ENCODE data around the gene EIF4E3. TPM values are rescaled to one million over a fixed set of nuclear protein-coding genes. Genes with fewer than 3 reads are reported as not detected.

Gene EIF4E3
- total and polyA plus RNA-seq, 2 donors (not counting 1 experiment from before 2014, with no cell fraction given) = 1.00 to 5.0 TPM

DNA sequence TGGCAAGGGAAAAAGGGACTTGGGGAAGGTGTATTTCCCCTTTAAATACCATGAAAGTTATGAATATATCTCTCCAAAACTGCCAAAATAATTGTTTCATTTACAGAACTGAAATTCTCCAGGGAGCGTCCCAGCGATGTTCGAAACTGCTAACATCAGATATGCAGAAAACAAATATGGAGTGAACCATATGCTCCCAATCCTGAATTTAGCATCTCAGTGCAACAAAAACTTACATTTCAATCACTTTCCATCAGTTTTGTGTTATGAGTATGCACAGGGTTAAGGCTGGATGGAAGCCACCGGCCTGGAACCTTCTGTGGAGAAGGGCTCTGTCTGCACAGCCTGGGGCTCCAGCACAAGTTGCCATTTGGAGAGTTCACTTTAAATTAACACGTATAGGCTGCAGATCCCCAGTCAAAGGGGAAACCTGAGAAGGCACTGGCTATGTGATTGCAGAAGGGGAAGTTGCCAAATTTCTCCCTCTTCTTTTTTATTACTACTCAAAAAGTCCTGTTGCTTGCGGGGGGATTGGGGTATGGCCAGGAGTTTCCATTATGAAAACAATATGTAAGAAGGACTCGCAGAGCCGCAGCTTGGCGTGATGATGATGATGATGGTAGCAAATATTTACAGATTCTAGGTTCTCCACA, 84.7 kb downstream of the EIF4E3 start:
- TF ChIP-seq, protein P1, sequence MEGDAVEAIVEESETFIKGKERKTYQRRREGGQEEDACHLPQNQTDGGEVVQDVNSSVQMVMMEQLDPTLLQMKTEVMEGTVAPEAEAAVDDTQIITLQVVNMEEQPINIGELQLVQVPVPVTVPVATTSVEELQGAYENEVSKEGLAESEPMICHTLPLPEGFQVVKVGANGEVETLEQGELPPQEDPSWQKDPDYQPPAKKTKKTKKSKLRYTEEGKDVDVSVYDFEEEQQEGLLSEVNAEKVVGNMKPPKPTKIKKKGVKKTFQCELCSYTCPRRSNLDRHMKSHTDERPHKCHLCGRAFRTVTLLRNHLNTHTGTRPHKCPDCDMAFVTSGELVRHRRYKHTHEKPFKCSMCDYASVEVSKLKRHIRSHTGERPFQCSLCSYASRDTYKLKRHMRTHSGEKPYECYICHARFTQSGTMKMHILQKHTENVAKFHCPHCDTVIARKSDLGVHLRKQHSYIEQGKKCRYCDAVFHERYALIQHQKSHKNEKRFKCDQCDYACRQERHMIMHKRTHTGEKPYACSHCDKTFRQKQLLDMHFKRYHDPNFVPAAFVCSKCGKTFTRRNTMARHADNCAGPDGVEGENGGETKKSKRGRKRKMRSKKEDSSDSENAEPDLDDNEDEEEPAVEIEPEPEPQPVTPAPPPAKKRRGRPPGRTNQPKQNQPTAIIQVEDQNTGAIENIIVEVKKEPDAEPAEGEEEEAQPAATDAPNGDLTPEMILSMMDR (IDR thresholded peaks at IDR 0.05) = no peak
- no peak for TF ChIP-seq EZH2 (IDR thresholded peaks at IDR 0.05; ENCODE audit: borderline replicate concordance, insufficient read depth, low read depth, low read length, poor library complexity, severe bottlenecking)
- no peak for DNase-seq
- Histone ChIP-seq H3K4me2 (replicated peaks; ENCODE audit: low read depth, low read length, poor library complexity, severe bottlenecking) (no peak overlapping the region), H3K27ac (ENCODE audit: low read length in 2 of 2) (no peak overlapping the region), H3K4me3 (ENCODE audit: control extremely low read depth in 1 of 5, extremely low read depth in 1 of 5, insufficient read depth in 1 of 5, low read depth in 2 of 5, low read length in 4 of 5) (no peak overlapping the region), H2AFZ (ENCODE audit: insufficient read depth, low read depth, low read length, poor library complexity, severe bottlenecking) (no peak overlapping the region), H3K9ac (ENCODE audit: low read length) (no peak overlapping the region), H3K79me2 (ENCODE audit: control insufficient read depth, insufficient read depth, low read length) (no peaks in the 10 kb centered on the region), H4K20me1 (ENCODE audit: control insufficient read depth, insufficient read depth, low read length, poor library complexity, severe bottlenecking) (no peaks in the 10 kb centered on the region), H3K27me3 (replicated peaks in 1 of 4; ENCODE audit: control extremely low read depth in 1 of 4, control insufficient read depth in 3 of 4, insufficient read depth in 4 of 4, low read length in 3 of 4) (peaks cover 0 to 3% (median 0%) of the 10 kb centered on the region in 4 experiments), H3K9me3 (ENCODE audit: control extremely low read depth in 1 of 3, control insufficient read depth in 2 of 3, insufficient read depth in 1 of 3, low read length in 2 of 3) (no peaks in the 10 kb centered on the region), H3K36me3 (replicated peaks in 1 of 2; ENCODE audit: control extremely low read depth in 1 of 2, control insufficient read depth in 1 of 2, extremely low read depth in 1 of 2, insufficient read depth in 2 of 2, low read length in 1 of 2) (no peaks in the 10 kb centered on the region), H3K4me1 (ENCODE audit: control insufficient read depth in 2 of 2, insufficient read depth in 2 of 2, low read length in 2 of 2) (no peaks in the 10 kb centered on the region)
- Mint-ChIP-seq H3K27me3 (peaks cover 15% of the 10 kb centered on the region), H3K27ac (no peak overlapping the region), H3K9me3 (ENCODE audit: insufficient read depth) (no peaks in the 10 kb centered on the region), H3K4me3 (no peak overlapping the region), H3K4me1 (no peaks in the 10 kb centered on the region)
- POLR2A ChIA-PET = no interaction called here
- WGBS (ENCODE audit: insufficient coverage) = no CpG with 5 or more reads among the region's 9 CpGs
- intact Hi-C loops (cut with micrococcal nuclease) = no loop called here
- CTCF ChIA-PET = no interaction called here
- no peak for ATAC-seq (ENCODE audit: low read depth)

DNA sequence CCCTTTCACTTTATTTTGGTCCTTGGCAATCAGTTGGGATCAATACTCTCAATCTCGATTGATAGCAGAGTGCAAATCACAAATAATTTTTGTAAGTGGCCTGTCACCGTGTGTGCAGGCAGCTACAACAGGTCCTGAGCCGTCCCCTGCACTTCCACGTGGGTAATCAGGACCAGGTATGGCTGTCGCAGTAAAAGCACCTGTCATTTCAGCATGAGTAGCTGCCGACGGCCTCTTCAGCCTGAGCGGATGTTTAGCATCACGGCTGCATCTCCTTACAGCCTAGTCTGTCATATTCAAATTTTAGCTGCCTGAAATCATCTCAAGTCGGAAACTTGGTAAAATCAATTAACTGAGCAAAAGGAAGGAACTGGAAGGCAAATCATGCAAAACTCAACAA, 88.7 kb downstream of the EIF4E3 start:
- H3K4me3 ChIP-seq (ENCODE audit: control extremely low read depth in 1 of 5, extremely low read depth in 1 of 5, insufficient read depth in 1 of 5, low read depth in 2 of 5, low read length in 4 of 5) = no peak overlapping the region
- Mint-ChIP-seq H3K27ac (no peak overlapping the region), H3K4me1 (no peaks in the 10 kb centered on the region), H3K9me3 (ENCODE audit: insufficient read depth) (no peaks in the 10 kb centered on the region), H3K4me3 (no peak overlapping the region), H3K27me3 (peaks cover 5% of the 10 kb centered on the region)
- H3K27me3 ChIP-seq (replicated peaks in 1 of 4; ENCODE audit: control extremely low read depth in 1 of 4, control insufficient read depth in 3 of 4, insufficient read depth in 4 of 4, low read length in 3 of 4) = peaks cover 0 to 3% (median 0%) of the 10 kb centered on the region in 4 experiments
- H4K20me1 ChIP-seq (ENCODE audit: control insufficient read depth, insufficient read depth, low read length, poor library complexity, severe bottlenecking) = no peaks in the 10 kb centered on the region
- TF ChIP-seq, protein P1 (IDR thresholded peaks at IDR 0.05) = no peak
- TF ChIP-seq EZH2 (IDR thresholded peaks at IDR 0.05; ENCODE audit: borderline replicate concordance, insufficient read depth, low read depth, low read length, poor library complexity, severe bottlenecking) = no peak
- H3K4me1 ChIP-seq (ENCODE audit: control insufficient read depth in 2 of 2, insufficient read depth in 2 of 2, low read length in 2 of 2) = no peaks in the 10 kb centered on the region
- H3K36me3 ChIP-seq (replicated peaks in 1 of 2; ENCODE audit: control extremely low read depth in 1 of 2, control insufficient read depth in 1 of 2, extremely low read depth in 1 of 2, insufficient read depth in 2 of 2, low read length in 1 of 2) = no peaks in the 10 kb centered on the region
- H3K4me2 ChIP-seq (replicated peaks; ENCODE audit: low read depth, low read length, poor library complexity, severe bottlenecking) = no peak overlapping the region
- POLR2A ChIA-PET = no interaction called here
- intact Hi-C loops (cut with micrococcal nuclease) = no loop called here
- H3K27ac ChIP-seq (ENCODE audit: low read length in 2 of 2) = no peak overlapping the region
- no peak for DNase-seq
- H3K9me3 ChIP-seq (ENCODE audit: control extremely low read depth in 1 of 3, control insufficient read depth in 2 of 3, insufficient read depth in 1 of 3, low read length in 2 of 3) = no peaks in the 10 kb centered on the region
- H3K79me2 ChIP-seq (ENCODE audit: control insufficient read depth, insufficient read depth, low read length) = no peaks in the 10 kb centered on the region
- H2AFZ ChIP-seq (ENCODE audit: insufficient read depth, low read depth, low read length, poor library complexity, severe bottlenecking) = no peak overlapping the region
- WGBS (ENCODE audit: insufficient coverage) = 92% methylated on average over 6 of the region's 10 CpGs
- ATAC-seq (ENCODE audit: low read depth) = no peak
- no peak overlapping the region for H3K9ac ChIP-seq (ENCODE audit: low read length)
- CTCF ChIA-PET = no interaction called here

All from B cell (primary cell).